22Rv1 (cell line): ENCODE measurements around the gene MBLAC2.
A peak's percentile ranks its signal among the peaks of the same experiment; 100 is the strongest.

Experiments used
- H3K27ac ChIP-seq: fragments of 450-650 bp; 2 replicates; pipeline ENCODE4 v1.5.1; 2017
- CTCF ChIP-seq: fragments of 450-650 bp; IDR thresholded peaks from 2 replicates; pipeline ENCODE4 v1.5.1; 2017; ENCODE audit warnings: mild to moderate bottlenecking
- ZFX ChIP-seq: fragments of 450-650 bp; IDR thresholded peaks from 2 replicates; pipeline ENCODE4 v1.6.1; 2017; ENCODE audit warnings: antibody characterized with exemption, borderline replicate concordance

MBLAC2 gene

GRCh38 chr5:90424245-90424644 lies 50.3 kb downstream of the MBLAC2 start:
- TF ChIP-seq ZFX = no peak
- TF ChIP-seq CTCF = no peak
- H3K27ac ChIP-seq = no peak overlapping the region

- TF ChIP-seq ZFX (no peak), CTCF (peak; percentile 66)
These were observed 53.4 kb downstream of the MBLAC2 start for GRCh38 chr5:90421136-90421535.

GRCh38 chr5:90418214-90418613 lies 56.4 kb downstream of the MBLAC2 start:
- no peak for TF ChIP-seq ZFX
- no peak for TF ChIP-seq CTCF
- H3K27ac ChIP-seq = no peak overlapping the region

More at GRCh38 chr5:90421136-90421535, 53.4 kb downstream of the MBLAC2 start:
- no peak overlapping the region for H3K27ac ChIP-seq

GRCh38 chr5:90410178-90410762 lies 64.3 kb downstream of the MBLAC2 start:
- TF ChIP-seq CTCF (no peak), ZFX (no peak)
- peak overlapping the region; percentile 98 for H3K27ac ChIP-seq

DNA sequence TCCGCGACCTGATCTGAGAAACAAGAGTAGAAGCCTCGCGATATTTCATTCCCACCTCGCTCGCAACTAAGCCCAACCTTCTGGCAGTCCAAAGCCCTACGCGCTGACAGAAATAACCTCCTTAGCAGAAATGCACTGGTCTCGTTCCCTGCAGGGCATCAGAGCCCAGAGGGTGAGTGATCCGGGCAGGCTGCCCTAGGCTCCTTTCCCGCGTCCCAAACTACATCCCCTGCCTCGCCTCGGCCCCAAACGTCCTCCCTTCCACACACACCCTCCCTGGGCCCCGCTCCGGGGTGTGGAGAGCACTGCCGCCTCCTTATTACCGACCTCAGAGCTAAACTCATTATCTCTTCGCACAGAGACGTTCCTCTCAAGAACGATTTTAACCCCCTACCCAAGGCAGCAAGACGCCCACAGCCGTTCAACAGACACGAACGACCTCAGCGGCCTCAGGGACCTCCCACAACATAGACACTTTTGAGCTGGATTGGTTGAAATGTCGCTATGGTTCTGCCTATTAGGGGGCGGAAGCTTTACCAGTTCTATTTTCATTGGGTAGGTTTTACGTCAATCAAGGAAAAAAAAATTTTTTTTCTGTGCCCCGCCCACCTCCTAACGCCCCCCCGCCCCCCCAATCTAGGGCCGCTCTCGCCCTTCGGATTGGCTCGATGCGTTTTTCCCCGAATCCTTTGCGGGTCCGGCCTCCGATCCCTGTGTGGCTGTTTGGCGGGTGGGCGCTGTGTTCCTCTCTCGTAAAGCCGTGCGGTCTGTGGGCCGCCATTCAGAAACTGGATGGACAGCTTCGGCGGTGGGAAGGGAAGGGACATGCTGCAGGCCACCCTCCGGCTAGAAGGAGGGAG lies 65.0 kb downstream of the MBLAC2 start, which contains the start of gene CETN3:
Gene CETN3, minus strand, starts transcription at position 439 of the 860 bp plus-strand sequence. Its CDS starts 95 bp downstream, at position 344.
- H3K27ac ChIP-seq = peak within 1 kb of the TSS; percentile 98
- TF ChIP-seq CTCF (no peak), ZFX (no peak)

- peak overlapping the region; percentile 98 for H3K27ac ChIP-seq
- no peak for TF ChIP-seq CTCF
- TF ChIP-seq ZFX = no peak
These were observed 65.8 kb downstream of the MBLAC2 start for GRCh38 chr5:90408571-90409317.
